ENCODE measurements around the gene HSF4. TPM values are rescaled to one million over a fixed set of nuclear protein-coding genes. Genes with fewer than 3 reads are reported as not detected.

HSF4 gene
- total RNA-seq, 1 donor = 1.3 TPM

DNA sequence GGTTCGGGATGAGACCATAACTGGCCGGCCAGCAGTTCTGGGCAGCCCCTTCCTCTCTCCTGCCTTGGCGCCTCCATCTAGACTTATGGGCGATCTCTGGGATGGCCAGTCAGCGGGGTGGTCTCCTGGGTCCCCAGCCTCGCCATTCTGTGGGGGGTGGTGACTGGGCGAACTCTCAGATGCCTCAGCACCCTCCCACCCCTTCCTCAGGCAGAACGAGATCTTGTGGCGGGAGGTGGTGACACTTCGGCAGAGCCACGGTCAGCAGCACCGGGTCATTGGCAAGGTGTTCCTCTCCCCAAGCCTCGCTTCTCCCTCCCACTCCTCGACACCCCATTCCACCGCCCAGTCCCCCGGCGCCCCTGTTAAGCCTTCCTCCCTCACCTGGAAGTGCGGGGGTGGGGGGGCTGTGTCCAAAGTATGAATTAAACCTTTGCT lies 1.6 kb downstream of the HSF4 start:
- DNase-seq (ENCODE audit: low read depth in 2 of 3, low spot score in 2 of 3) = no peak

DNA sequence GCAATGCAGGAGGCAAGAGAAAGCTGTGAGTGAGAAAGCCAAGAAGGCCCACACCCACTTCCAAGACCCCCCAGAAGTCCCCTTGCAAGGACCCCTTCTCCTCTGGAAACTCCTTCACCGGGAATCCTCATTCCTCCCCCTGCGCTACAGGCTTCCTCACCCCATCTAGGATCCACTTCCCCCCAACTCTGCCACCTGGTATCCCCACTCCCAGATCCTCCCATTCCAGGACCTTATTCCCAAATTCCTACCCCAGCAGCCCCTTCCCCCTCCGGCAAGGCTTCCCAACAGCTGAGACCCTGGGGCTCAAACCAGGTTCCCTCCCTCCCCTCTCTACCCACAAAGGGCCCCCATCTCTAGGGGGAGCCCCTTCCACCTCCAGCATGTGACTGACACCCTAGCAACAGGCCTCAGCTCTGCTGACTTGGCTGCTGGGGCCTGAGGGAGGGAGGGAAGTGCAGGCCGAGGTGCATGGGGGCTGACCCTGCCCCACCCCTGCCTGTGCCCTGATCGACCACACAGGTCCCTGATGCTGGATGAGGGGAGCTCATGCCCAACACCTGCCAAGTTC lies 2.1 kb downstream of the HSF4 start:
- DNase-seq (ENCODE audit: low read depth in 2 of 3, low spot score in 2 of 3) = no peak

- DNase-seq (ENCODE audit: low read depth in 2 of 3, low spot score in 2 of 3) = no peak
These were observed 3.0 kb downstream of the HSF4 start for GRCh38 chr16:67167588-67167987.

- no peak for DNase-seq (ENCODE audit: low read depth in 2 of 3, low spot score in 2 of 3)
These were observed 4.5 kb downstream of the HSF4 start for GRCh38 chr16:67169011-67169451.

GRCh38 chr16:67169642-67170167 lies 5.2 kb downstream of the HSF4 start:
- DNase-seq (ENCODE audit: low read depth in 2 of 3, low spot score in 2 of 3) = peak in 1 of 3 donors; percentile 67

GRCh38 chr16:67170168-67170948 lies 5.8 kb downstream of the HSF4 start, which contains the start of gene NOL3:
TSS of gene NOL3 (plus strand) at chr16:67170538.
- no peak for DNase-seq (ENCODE audit: low read depth in 2 of 3, low spot score in 2 of 3)

GRCh38 chr16:67170949-67171649 lies 6.6 kb downstream of the HSF4 start:
- DNase-seq (ENCODE audit: low read depth in 2 of 3, low spot score in 2 of 3) = no peak

DNA sequence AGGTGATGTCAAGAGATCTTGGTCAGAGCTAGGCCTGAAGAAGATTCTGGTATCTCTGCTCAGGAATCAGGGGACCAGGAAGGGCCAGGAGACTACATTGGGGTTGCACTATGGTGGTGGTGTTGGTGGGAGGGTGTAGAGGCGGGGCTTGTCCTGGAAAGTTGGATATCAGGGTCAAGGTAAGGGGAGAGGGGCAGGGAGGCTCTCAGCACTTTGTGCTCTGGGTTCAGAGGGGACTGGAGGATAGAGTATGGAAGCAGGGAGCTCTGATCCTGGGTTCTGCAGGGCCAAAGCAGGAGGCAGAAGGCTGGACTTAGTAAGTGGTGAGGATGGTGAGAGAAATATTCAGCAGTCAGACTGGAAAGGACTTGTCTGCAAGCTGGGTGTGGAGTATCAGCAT lies 8.8 kb downstream of the HSF4 start:
- no peak for DNase-seq (ENCODE audit: low read depth in 2 of 3, low spot score in 2 of 3)

DNA sequence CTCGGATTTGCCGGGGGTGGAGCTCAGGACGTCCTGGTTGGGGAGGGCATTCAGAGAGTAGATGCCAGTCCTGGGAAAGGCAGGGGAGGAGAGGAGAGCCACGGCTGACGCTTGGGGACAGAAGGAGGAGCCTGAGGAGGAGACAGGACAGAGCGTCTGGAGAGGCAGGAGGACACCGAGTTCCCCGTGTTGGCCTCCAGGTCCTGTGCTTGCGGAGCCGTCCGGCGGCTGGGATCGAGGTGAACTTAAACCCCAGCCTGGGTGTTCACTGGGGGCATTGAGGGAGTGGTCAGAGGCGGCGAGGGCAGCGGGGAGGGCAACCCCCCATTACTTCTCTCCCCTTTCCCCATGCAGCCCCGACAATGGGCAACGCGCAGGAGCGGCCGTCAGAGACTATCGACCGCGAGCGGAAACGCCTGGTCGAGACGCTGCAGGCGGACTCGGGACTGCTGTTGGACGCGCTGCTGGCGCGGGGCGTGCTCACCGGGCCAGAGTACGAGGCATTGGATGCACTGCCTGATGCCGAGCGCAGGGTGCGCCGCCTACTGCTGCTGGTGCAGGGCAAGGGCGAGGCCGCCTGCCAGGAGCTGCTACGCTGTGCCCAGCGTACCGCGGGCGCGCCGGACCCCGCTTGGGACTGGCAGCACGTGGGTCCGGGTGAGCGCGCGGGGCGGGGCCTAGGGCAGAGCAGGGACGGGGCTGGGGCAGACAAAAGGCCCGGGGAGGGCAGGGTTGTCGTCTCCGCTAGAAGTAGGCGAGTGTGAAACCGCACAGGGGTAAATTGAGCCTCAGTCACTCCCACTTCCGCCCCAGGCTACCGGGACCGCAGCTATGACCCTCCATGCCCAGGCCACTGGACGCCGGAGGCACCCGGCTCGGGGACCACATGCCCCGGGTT lies 9.5 kb downstream of the HSF4 start:
- DNase-seq (ENCODE audit: low read depth in 2 of 3, low spot score in 2 of 3) = peak in 2 of 3 donors; percentile 84 to 86

DNA sequence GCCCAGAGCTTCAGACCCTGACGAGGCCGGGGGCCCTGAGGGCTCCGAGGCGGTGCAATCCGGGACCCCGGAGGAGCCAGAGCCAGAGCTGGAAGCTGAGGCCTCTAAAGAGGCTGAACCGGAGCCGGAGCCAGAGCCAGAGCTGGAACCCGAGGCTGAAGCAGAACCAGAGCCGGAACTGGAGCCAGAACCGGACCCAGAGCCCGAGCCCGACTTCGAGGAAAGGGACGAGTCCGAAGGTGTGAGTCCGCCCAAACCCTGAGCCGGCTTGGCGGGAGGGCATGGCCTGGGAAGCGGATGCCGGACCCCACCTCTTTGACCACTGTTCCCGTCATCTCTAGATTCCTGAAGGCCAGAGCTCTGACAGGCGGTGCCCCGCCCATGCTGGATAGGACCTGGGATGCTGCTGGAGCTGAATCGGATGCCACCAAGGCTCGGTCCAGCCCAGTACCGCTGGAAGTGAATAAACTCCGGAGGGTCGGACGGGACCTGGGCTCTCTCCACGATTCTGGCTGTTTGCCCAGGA lies 10.2 kb downstream of the HSF4 start:
- DNase-seq (ENCODE audit: low read depth in 2 of 3, low spot score in 2 of 3) = no peak

- DNase-seq (ENCODE audit: low read depth in 2 of 3, low spot score in 2 of 3) = no peak
These were observed 12.1 kb downstream of the HSF4 start for GRCh38 chr16:67176662-67177061.

DNA sequence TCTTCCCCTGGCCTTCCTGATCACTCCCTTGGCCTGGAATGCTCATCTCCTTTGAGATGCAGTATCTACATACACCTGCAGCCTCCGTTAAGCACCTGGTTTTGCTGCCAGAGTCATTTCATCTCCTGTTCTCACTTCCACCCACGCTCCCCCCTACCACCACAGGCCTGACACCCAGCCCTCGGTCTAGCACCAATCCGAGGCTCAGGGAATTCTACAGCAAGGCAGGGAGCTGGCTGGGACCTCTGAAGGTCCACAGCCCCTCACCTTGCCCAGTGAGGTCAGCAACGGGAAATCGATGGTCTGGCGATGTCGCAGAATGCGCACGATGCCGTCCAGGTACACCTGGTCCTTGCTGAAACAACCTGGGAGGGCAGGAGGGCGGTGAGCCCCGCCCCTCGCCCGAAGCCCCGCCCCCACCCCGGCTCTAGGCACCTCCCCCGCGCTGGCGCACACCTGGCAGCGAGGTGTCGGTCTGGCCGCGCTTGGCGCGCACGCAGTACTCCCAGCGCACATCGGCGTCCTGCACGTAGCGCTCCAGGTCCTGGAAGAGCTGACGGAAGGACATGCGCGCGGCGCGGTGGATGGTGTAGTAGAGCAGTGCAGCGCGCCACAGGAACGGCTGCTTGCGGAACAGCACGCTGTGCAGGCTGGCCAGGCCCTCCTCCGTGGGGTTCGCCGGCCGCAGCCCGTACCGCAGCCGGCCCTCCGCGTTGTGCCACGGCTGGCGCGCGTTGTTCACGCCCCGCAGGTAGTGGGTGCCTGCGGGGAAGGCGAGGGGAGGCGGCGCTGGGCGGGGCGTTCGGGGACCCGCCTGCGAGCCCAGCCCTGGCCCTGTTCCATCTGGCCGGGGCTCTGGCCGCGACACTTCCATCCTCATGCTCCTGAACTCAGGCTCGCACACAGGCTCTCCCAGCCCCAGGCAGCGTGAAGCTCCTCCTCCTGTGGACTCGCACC lies 13.5 kb downstream of the HSF4 start:
- DNase-seq (ENCODE audit: low read depth in 2 of 3, low spot score in 2 of 3) = no peak

DNA sequence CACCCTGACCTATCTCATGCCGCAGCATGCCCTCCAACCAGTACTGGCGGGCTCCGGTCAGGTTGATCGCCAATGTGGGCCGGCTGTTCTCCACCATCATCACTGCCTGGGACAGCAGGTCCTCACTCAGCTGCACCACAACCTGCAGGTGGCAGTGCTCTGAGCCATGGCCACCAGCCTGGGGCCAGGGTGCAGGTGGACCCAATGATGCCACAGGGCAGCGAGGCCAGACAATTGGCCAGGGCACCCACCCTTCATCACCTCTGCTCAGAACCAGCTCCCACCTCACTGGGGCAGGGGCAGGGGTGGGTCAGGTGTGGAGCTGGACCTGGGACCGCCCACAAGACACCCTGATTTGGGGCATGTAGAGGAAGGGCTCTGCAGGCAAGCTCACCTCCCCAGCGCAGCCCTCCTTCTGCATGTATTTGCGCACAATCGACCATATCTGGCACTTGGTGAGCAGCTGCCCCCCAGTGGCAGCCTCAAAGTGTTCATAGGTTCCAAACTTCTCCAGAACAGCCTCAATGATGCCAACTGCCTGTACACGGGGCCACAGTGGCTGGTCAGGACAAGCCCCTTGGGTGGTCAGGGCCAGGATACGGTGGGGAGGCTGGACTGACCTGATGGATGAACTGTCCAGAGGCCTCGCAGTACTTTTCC lies 15.0 kb downstream of the HSF4 start:
- no peak for DNase-seq (ENCODE audit: low read depth in 2 of 3, low spot score in 2 of 3)

DNA sequence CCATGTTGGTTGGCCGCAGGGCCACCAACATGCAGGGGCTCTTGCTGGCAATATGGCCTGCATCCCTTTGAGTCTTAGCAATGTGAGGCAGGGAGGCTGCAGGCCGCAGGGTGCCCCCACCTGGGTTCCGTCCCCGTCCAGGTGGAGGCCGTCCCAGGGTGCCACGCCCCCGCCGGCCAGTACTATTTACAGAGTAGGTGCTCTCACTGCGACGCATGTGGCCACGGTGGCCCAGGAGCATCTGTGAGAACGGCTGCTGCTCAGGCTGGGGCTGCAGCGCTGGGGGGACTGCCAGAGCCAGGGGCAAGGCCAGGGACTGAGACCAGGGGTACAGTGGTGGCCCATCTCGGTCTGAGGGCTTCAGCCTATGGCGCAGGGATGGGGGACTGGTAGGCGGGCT lies 15.6 kb downstream of the HSF4 start:
- DNase-seq (ENCODE audit: low read depth in 2 of 3, low spot score in 2 of 3) = no peak

- DNase-seq (ENCODE audit: low read depth in 2 of 3, low spot score in 2 of 3) = no peak
These were observed 16.8 kb downstream of the HSF4 start for GRCh38 chr16:67181346-67181745.

DNA sequence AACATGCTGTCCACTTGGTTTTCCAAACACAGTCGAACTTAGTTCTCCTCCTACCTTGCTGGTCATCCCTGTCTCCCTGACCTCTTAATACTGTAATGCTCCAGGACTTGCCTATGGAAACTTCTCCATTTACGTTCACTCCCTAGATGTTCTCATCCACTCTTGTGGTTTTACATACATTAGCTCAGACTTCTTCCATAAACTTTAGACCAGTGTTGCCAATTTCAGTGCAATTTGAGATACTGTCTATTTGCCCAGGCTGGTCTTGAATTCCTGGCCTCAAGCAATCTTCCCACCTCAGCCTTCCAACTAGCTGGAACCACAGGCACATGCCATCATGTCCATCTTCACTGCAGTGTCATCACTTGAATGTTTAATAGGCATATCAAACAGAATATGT lies 17.7 kb downstream of the HSF4 start:
- DNase-seq (ENCODE audit: low read depth in 2 of 3, low spot score in 2 of 3) = no peak

DNA sequence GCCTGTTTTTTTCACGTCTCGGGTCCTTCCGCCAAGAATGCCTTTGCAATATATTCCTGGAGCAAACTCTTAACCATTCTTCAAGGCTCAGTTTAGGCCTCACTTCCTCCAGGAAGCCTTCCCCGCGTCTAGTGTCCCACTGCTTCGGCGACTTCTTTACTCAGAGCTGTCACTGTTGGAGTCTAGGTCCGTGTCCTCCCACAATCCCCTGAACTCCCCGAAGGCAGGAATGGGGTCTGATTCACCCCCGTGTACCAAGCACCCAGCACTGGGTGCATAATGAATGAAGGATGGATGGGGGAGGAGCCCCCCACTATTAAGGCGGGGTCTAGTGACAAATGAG lies 18.7 kb downstream of the HSF4 start:
- no peak for DNase-seq (ENCODE audit: low read depth in 2 of 3, low spot score in 2 of 3)

DNA sequence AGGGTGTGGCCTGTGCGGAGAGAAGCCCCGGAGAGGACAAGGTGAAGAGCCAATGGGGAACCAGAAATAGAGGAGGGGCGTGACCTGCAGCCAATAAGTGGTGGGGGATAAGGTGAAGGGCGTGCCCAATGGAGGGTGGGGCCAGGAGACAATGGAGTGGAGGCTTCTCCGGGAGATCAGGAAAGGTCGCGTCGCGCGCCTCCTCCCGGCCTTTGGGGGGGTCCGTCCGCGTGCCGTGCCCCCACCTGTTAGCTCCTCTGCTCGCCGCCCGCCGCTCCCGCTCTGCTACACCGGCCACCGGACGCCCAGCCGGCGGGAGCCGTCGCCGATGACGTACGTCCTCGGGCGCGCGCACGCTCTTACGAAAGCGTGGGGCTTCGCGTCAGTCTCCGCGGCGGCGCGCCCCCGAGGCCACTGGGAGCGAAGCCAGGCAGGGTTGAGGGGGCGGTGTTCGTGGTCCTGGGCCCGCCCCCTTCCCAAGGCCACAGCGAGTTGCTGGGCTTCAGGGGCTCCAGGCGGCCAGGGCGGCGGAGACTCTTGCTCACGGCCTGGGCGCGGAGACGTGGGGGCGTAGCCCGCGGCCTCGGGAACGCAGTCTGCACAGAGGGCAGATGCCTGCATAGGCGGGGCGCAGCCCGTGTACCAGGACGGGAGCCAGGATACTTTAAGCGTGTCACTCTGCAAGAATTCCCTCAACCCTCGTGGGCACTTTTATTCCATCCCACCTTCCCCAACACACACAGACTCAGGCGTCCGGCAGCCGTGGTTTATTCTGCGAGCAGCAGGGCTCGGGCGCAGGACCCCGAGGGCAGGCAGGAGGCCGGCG lies 19.3 kb downstream of the HSF4 start, which contains the start of gene MATCAP1:
Gene MATCAP1 (minus strand): TSS at position 337 of the 826 bp plus-strand sequence. CDS start 3,353 bp downstream, outside the sequence.
- DNase-seq (ENCODE audit: low read depth in 2 of 3, low spot score in 2 of 3) = peak; percentile 90 to 98 (median 95)
